Measurements from ENCODE around the gene CCND3.
"Not testable (repeated sequence)": the region's sequence is repeated elsewhere in the genome, so short reads cannot be mapped to it uniquely, and the experiment has no call there.

CCND3 gene

GRCh38 chr6:41947581-41948220 lies 6.1 kb upstream of the CCND3 start:
- no peak for DNase-seq

- no peak for DNase-seq
Observed at GRCh38 chr6:41943456-41943855, 1.8 kb upstream of the CCND3 start.

DNA sequence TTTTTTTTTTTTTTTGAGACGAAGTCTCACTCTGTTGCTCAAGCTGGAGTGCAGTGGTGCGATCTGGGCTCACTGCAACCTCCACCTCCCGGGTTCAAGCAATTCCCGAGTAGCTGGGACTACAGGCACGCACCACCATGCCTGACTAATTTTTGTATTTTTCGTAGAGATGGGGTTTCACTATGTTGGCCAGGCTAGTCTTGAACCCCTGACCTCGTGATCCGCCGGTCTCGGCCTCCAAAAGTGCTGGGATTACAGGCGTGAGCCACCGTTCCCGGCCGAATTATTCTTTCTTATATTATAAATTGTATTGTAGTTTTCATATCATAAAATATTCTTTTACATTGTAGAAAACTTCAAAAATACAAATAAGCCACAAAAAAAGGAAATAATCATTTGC lies 1.3 kb upstream of the CCND3 start:
- not testable (repeated sequence) for DNase-seq

DNA sequence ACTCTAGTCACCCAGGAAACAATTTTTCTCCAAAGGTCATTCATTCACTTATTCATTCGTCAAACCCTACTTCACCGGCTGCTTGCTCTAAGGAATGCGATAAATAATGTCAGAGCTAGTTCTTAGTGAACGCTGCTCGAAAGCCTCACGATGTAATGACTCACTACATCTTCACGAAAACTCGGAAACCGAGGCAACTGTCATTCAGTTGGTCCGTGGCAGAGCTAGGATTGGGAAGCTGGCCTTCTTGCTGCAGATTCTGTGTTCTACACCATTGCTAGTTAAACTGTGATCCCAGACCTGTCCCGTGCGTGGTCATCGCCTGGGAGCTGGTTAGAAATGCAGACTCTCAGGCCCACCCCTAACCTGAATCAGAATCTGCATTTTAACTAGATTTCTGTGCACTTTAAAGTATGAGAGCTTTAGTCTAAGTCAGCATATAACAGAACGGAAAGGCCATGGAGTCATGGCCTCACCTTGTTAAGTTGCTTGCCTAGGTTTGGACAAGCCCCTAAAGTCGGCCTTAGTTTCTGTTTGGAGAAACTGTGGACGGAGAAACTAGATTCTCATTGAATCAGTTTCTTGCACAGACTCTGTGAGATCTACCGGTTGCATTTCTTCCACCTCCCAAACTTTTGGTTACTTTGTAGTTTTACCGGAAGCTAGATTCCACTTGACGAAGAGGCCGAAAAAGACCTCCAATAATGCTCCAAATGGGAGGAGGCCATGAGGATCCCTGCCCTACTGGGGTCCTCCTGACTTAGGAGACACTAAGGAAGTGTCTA lies 651 bp upstream of the CCND3 start:
- DNase-seq = no peak

GRCh38 chr6:41940759-41941279 lies 789 bp downstream of the CCND3 start:
- DNase-seq = no peak

DNA sequence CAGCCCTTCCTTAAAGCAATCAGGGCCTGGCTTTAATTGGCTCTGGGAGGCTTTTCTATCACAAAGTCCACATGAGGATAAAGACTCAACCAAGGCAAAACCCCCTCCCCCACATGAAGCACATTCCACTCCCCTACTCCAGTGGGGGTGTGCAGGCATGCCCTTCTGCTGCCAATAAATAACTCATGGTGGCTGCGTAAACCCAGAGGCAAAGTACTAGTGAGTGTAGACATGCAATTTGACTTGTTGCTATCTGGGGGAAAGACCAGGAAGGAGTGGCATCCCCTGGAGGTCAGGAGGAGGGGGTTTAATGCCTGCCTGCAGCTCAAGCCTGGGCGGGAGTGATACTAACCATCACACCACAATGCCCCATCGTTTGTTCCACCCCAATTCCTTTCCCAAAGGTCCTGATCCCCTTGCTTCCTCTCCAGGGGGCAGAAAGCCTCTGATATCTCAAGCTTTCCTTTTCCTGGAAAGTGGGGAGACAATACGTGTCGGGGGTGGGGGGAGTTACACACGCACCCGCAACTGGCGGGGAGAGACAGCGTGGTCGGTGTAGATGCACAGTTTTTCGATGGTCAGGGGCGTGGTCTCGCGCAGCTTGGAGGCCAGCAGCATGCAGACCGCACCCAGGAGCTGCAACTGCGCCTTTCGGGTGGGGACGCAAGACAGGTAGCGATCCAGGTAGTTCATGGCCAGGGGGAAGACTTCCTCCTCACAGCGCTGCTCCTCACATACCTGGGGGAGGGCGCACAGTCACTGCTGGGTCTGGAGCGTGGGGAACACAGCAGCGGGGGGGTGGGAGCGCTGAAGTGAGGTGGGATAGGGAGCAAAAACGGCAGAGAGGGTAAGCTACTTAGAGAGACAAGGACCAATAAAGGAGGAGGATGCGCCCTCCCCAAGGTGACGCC lies 1.5 kb downstream of the CCND3 start:
- DNase-seq = no peak

DNA sequence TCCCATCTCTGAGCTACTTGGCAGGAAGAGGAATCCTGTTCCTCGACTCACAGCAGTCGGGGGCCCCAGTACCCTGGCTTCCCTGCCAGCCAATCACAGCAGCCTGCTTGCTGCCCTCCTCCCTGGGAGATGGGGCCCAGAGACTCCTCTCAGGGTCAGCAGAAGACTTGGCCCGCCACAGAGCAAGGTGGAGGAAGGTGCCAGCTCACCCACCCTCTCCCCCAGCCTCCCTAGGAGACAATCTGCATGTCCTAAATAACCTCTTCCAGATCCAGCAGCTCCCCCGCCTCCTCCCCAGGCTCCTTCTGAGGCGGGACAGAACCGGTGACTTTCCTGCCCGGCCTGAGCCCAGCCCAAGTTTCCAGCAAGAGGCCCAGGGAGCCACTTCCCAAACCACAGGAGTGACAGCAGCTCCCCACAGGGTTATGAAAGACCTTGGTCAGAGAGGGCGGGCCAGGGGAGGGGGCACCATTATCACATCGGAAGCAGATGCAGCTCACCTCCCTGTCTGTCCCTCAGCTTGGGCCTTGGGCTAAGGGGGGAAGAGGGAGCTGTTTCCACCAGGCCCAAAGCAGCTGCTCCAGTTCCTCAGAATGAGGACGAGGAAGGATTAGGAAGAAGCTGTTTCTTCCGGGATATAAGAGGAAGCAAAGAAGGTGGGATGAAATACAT lies 2.3 kb downstream of the CCND3 start:
- DNase-seq = no peak

- no peak for DNase-seq
Observed at GRCh38 chr6:41938590-41939175, 2.9 kb downstream of the CCND3 start.

DNA sequence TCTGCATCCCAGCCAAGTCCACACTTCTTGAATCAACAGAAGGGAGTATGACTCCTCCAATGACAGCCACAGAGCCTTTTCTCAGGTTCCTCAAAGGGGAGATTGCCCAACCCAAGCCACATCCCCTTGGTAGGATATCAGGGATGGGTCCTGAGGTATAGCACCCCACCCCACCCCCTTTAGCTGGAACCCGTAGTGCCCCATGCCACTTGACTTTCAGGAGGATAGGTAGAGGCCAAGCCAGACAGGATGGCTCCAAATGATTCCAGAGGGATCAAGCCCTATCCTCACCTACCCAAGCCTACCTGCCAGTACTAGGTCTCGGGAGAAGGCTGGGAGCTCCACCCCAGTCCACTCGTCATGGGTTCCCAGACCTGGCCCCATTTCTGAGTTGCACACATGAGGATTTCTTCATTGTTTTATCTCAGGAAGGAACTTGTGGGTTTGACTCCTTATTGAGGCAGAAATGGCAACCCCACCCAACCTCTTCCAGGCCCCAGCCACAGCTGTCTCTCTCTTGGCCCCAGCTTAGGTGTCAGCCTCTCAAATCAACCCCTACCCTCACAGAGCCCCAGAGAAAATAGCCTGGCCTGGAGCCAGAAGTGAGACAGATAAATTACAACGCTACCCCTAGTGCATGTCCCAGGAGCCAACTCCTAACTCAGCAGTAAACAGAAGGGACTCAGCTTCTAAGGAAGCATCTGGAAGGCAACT lies 3.6 kb downstream of the CCND3 start:
- no peak for DNase-seq

GRCh38 chr6:41937472-41937860 lies 4.1 kb downstream of the CCND3 start:
- no peak for DNase-seq

GRCh38 chr6:41936073-41936837 lies 5.4 kb downstream of the CCND3 start:
- DNase-seq = peak; percentile 17

DNA sequence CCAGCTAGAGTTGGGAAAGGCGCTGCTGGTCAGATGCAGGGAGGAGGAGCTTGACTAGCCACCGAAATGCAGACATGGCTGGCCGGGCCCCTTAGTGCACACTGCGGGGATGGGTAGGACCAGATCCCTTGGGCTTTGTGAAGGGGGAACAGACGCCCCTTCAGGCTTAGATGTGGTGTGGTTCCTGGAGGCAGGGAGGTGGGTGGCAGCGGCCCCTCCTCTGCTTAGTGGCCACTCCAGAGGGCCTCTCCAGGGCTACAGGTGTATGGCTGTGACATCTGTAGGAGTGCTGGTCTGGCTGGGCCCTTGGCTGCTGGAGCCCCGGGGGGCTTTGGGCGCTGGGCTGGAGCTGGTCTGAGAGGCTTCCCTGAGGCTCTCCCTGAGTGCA lies 5.9 kb downstream of the CCND3 start:
- DNase-seq = no peak

DNA sequence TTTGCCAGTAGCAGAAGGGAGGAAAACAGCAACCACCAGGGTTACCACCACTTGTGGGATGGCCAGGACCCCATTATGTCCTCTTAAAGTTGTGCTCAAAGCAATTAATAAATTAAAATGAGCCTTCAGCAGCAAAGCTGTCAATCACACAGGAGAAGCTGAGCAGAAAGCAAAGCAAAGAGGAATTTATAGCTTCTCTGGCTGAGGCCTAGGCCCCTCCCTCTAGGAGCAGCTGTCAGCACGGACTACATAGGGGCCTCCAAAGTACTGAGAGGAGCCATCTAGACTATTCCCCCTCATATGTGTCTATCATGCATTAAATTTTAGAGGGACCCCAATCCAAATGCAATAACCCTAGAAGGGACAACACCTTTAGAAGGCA lies 6.4 kb downstream of the CCND3 start:
- DNase-seq = no peak

DNA sequence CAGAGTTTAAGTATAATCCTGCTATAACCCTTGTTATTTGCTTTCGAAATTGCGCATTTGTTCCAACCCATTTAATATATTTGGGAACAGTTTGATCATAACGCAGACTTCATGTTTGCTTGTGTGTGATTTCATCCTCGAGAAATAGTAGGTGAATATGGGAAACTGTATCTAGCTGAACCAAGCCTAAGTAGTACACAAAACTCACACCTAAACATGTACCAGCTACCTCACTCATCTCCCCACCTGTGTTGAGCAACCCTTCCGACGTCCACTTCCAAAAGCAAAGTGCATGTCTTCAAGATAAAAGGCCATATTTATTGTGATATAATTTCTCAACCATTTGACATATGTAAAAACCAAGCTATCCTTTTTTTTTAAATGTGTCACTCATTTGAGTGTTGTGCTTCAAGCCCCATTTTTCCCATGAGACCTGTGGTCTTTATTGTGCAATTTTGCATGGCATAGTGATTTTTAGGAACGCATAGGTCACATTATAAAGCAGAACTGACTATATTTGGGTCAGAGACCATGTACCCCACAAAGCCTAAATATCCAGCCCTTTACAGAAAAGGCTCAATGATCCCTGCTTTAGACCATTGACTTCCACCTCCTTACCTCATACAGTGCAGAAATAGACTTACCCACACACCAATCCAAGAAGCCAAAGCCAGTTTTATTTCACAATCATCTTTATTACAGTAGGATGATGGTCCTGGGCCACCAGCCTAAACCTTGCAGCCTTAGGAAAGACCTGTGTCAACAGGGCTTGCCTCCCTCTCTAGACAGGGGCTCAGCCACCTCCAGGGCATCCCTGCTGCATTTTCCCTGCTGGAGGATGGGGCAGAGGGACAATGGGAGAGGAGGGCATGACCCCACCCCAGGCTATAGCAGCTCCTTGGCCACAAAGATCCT lies 7.1 kb downstream of the CCND3 start:
- DNase-seq = no peak

DNA sequence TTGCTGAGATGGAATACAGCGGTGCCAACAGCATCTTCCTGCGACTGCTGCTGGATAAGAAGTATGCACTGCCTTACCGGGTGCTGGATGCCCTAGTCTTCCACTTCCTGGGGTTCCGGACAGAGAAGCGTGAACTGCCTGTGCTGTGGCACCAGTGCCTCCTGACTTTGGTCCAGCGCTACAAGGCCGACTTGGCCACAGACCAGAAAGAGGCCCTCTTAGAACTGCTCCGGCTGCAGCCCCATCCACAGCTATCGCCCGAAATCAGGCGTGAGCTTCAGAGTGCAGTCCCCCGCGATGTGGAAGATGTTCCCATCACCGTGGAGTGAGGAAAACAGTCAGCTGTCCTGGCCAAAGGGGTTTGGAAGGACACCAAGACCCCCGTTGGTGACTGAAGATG lies 9.2 kb downstream of the CCND3 start:
- no peak for DNase-seq

- DNase-seq = no peak
Observed at GRCh38 chr6:41931792-41932191, 9.8 kb downstream of the CCND3 start.

DNA sequence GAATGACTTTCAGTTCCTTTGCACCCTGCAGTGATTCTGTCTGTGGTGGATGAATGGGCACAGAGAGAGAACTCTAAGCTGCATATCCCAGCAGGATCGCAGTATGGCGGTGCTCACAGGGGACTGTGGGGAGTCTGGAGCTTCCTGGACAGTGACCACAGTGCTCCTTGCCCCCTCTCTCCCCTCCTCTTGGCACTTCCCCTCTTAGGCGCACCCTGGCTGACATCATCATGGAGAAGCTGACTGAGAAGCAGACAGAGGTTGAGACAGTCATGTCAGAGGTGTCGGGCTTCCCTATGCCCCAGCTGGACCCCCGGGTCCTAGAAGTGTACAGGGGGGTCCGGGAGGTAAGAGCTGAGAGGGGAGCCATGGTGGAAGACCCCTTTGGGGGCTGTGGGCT lies 11.7 kb downstream of the CCND3 start:
- DNase-seq = no peak

- DNase-seq = no peak
Observed at GRCh38 chr6:41927253-41927652, 14.4 kb downstream of the CCND3 start.

GRCh38 chr6:41922154-41922553 lies 19.5 kb downstream of the CCND3 start:
- DNase-seq = no peak

DNA sequence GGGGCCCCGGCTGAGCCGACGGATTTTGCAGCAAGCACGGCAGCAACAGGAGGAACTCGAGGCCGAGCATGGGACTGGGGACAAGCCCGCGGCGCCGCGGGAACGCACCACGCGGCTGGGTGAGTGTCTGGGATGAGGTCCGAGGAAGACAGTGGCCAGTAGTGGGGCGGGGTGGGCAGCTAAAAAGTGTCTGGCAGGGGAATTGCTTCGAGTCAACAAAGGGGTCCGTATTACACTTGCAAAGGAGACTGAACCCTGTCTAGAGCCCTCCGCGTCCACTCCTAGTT lies 20.0 kb downstream of the CCND3 start:
- DNase-seq = no peak

All from NCI-H1092 (cell line).